ENCODE data around the gene CYP3A4.

CYP3A4 gene

GRCh38 chr7:99719996-99720769 lies 63.8 kb downstream of the CYP3A4 start:
- DNase-seq, result no peak

- no peak for DNase-seq
Measured at GRCh38 chr7:99713995-99714570, 69.9 kb downstream of the CYP3A4 start.

- no peak for DNase-seq
Measured at GRCh38 chr7:99709838-99710578, 74.0 kb downstream of the CYP3A4 start.

- no peak for DNase-seq
Measured at GRCh38 chr7:99709260-99709659, 74.7 kb downstream of the CYP3A4 start.

- DNase-seq, result no peak
Measured at GRCh38 chr7:99707096-99707495, 76.9 kb downstream of the CYP3A4 start.
